ENCODE results near the gene DNTTIP2. TPM values are rescaled to one million over a fixed set of nuclear protein-coding genes. Genes with fewer than 3 reads are reported as not detected.
"Not testable (repeated sequence)": the region's sequence is repeated elsewhere in the genome, so short reads cannot be mapped to it uniquely, and the experiment has no call there.

DNTTIP2 gene
- total RNA-seq, 1 donor from 2014 or later, result 55.3 TPM

DNA sequence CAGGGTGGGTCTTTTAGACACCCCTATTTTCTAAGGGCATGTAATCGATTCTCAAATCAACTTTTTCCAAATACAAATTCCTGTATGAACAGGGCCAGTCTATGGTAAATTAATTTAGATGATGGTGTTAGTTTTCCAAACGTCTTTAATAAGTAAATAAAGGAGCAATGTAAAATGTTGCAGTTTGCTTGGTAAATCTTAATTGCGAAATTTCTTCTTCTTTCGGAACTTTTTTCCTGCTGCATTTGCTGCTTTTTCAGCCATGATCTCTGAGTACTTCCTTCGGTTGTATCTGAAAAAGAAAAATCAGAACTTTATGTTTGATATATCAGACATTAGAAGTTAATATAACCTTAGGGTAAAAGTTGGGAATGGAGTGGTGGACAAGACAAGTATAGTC, 9.4 kb downstream of the DNTTIP2 start:
- Histone ChIP-seq H3K4me2 (ENCODE audit: low read length) (no peak overlapping the region), H3K36me3 (ENCODE audit: insufficient read depth, low read length) (peaks cover 49% of the 10 kb centered on the region), H3K4me1 (ENCODE audit: insufficient read depth, low read length) (no peaks in the 10 kb centered on the region), H3K4me3 (ENCODE audit: insufficient read depth, low read depth, low read length) (no peak overlapping the region), H4K20me1 (ENCODE audit: insufficient read depth, low read length) (peaks cover 23% of the 10 kb centered on the region), H3K9ac (ENCODE audit: low read length) (no peak overlapping the region), H3K27ac (ENCODE audit: low read depth, low read length) (no peak overlapping the region), H3K79me2 (ENCODE audit: insufficient read depth, low read length) (peaks cover 3% of the 10 kb centered on the region), H2AFZ (ENCODE audit: low read depth, low read length) (no peak overlapping the region), H3K27me3 (ENCODE audit: insufficient read depth, low read length) (no peaks in the 10 kb centered on the region), H3K9me3 (ENCODE audit: insufficient read depth, low read depth, low read length) (no peaks in the 10 kb centered on the region)
- Mint-ChIP-seq H3K36me3 (ENCODE audit: low read depth, unreplicated experiment) (peaks cover 19% of the 10 kb centered on the region), H3K27me3 (ENCODE audit: low read depth, unreplicated experiment) (no peaks in the 10 kb centered on the region), H3K4me3 (ENCODE audit: unreplicated experiment) (no peak overlapping the region), H3K27ac (ENCODE audit: unreplicated experiment) (no peak overlapping the region), H3K4me1 (ENCODE audit: low read depth, unreplicated experiment) (no peaks in the 10 kb centered on the region), H3K9me3 (ENCODE audit: unreplicated experiment) (no peaks in the 10 kb centered on the region)
- no peak for TF ChIP-seq EZH2 (IDR thresholded peaks at IDR 0.05; ENCODE audit: insufficient read depth, low read length)
- no peak for TF ChIP-seq CTCF (IDR thresholded peaks at IDR 0.05; ENCODE audit: insufficient read depth, low read depth, low read length)
- DNase-seq (ENCODE audit: low read depth) (no peak), FAIRE-seq (no peak)

- not testable (repeated sequence) for H3K4me1 Mint-ChIP-seq (ENCODE audit: low read depth, unreplicated experiment); DNase-seq (ENCODE audit: low read depth); H3K27me3 ChIP-seq (ENCODE audit: insufficient read depth, low read length)
Measured at GRCh38 chr1:93868492-93868891, 10.5 kb downstream of the DNTTIP2 start.

GRCh38 chr1:93865253-93865652, 13.8 kb downstream of the DNTTIP2 start:
- Histone ChIP-seq H3K27me3 (ENCODE audit: insufficient read depth, low read length) (no peaks in the 10 kb centered on the region), H3K9ac (ENCODE audit: low read length) (no peak overlapping the region), H3K36me3 (ENCODE audit: insufficient read depth, low read length) (peaks cover 14% of the 10 kb centered on the region), H3K4me2 (ENCODE audit: low read length) (no peak overlapping the region), H3K27ac (ENCODE audit: low read depth, low read length) (no peak overlapping the region), H2AFZ (ENCODE audit: low read depth, low read length) (no peak overlapping the region), H4K20me1 (ENCODE audit: insufficient read depth, low read length) (no peaks in the 10 kb centered on the region), H3K9me3 (ENCODE audit: insufficient read depth, low read depth, low read length) (no peaks in the 10 kb centered on the region), H3K79me2 (ENCODE audit: insufficient read depth, low read length) (no peaks in the 10 kb centered on the region), H3K4me1 (ENCODE audit: insufficient read depth, low read length) (no peaks in the 10 kb centered on the region), H3K4me3 (ENCODE audit: insufficient read depth, low read depth, low read length) (no peak overlapping the region)
- Mint-ChIP-seq H3K4me1 (ENCODE audit: low read depth, unreplicated experiment) (no peaks in the 10 kb centered on the region), H3K27me3 (ENCODE audit: low read depth, unreplicated experiment) (peaks cover under 1% of the 10 kb centered on the region), H3K9me3 (ENCODE audit: unreplicated experiment) (peaks cover under 1% of the 10 kb centered on the region), H3K36me3 (ENCODE audit: low read depth, unreplicated experiment) (peaks cover 11% of the 10 kb centered on the region), H3K4me3 (ENCODE audit: unreplicated experiment) (no peak overlapping the region), H3K27ac (ENCODE audit: unreplicated experiment) (no peak overlapping the region)
- FAIRE-seq (no peak), DNase-seq (ENCODE audit: low read depth) (no peak)
- TF ChIP-seq EZH2 (IDR thresholded peaks at IDR 0.05; ENCODE audit: insufficient read depth, low read length), result no peak
- TF ChIP-seq CTCF (IDR thresholded peaks at IDR 0.05; ENCODE audit: insufficient read depth, low read depth, low read length), result no peak

More at GRCh38 chr1:93868492-93868891, 10.5 kb downstream of the DNTTIP2 start:
- H3K4me3 Mint-ChIP-seq (ENCODE audit: unreplicated experiment); H3K27ac ChIP-seq (ENCODE audit: low read depth, low read length); H3K4me3 ChIP-seq (ENCODE audit: insufficient read depth, low read depth, low read length); H3K9me3 Mint-ChIP-seq (ENCODE audit: unreplicated experiment); H2AFZ ChIP-seq (ENCODE audit: low read depth, low read length); FAIRE-seq; H3K9me3 ChIP-seq (ENCODE audit: insufficient read depth, low read depth, low read length); H3K4me2 ChIP-seq (ENCODE audit: low read length); H3K9ac ChIP-seq (ENCODE audit: low read length); H3K4me1 ChIP-seq (ENCODE audit: insufficient read depth, low read length); H3K27me3 Mint-ChIP-seq (ENCODE audit: low read depth, unreplicated experiment); H3K79me2 ChIP-seq (ENCODE audit: insufficient read depth, low read length); H3K27ac Mint-ChIP-seq (ENCODE audit: unreplicated experiment): not testable (repeated sequence)
- Histone ChIP-seq H4K20me1 (ENCODE audit: insufficient read depth, low read length) (peaks cover 12% of the 10 kb centered on the region), H3K36me3 (ENCODE audit: insufficient read depth, low read length) (peaks cover 41% of the 10 kb centered on the region)
- H3K36me3 Mint-ChIP-seq (ENCODE audit: low read depth, unreplicated experiment), result peaks cover 19% of the 10 kb centered on the region
